DLD1 (cell line): Measurements from ENCODE around the gene NLK.
"Not testable (repeated sequence)": the region's sequence is repeated elsewhere in the genome, so short reads cannot be mapped to it uniquely, and the experiment has no call there.

Experiments used
- in situ Hi-C: cut with HindIII; loops from 2 replicates; pipeline ENCODE4 v1.10.0; 2017; ENCODE audit warnings: low sequenced_read_pairs

NLK gene

GRCh38 chr17:28227316-28228108 lies 185.0 kb downstream of the NLK start:
- in situ Hi-C loops, result no loop called here

GRCh38 chr17:28228109-28228840 lies 185.8 kb downstream of the NLK start:
- in situ Hi-C loops, result no loop called here

- in situ Hi-C loops, result no loop called here
Measured at GRCh38 chr17:28228986-28229729, 186.7 kb downstream of the NLK start.

- in situ Hi-C loops, result no loop called here
Measured at GRCh38 chr17:28230011-28230410, 187.5 kb downstream of the NLK start.

- in situ Hi-C loops, result not testable (repeated sequence)
Measured at GRCh38 chr17:28230607-28231006, 188.1 kb downstream of the NLK start.

GRCh38 chr17:28231624-28232023 lies 189.1 kb downstream of the NLK start:
- in situ Hi-C loops, result not testable (repeated sequence)

GRCh38 chr17:28232966-28233870 lies 190.7 kb downstream of the NLK start:
- in situ Hi-C loops, result not testable (repeated sequence)

GRCh38 chr17:28233872-28234856 lies 191.7 kb downstream of the NLK start:
- in situ Hi-C loops, result not testable (repeated sequence)

- in situ Hi-C loops, result not testable (repeated sequence)
Measured at GRCh38 chr17:28235066-28235700, 192.7 kb downstream of the NLK start.

GRCh38 chr17:28236033-28236653 lies 193.7 kb downstream of the NLK start:
- in situ Hi-C loops, result not testable (repeated sequence)

- in situ Hi-C loops, result not testable (repeated sequence)
Measured at GRCh38 chr17:28238547-28239270, 196.2 kb downstream of the NLK start.

GRCh38 chr17:28239271-28239624 lies 196.8 kb downstream of the NLK start:
- in situ Hi-C loops, result no loop called here

- in situ Hi-C loops, result no loop called here
Measured at GRCh38 chr17:28240688-28241340, 198.3 kb downstream of the NLK start.

GRCh38 chr17:28242791-28243190 lies 200.3 kb downstream of the NLK start:
- in situ Hi-C loops, result no loop called here

- in situ Hi-C loops, result not testable (repeated sequence)
Measured at GRCh38 chr17:28243268-28243667, 200.8 kb downstream of the NLK start.

- in situ Hi-C loops, result no loop called here
Measured at GRCh38 chr17:28244446-28244845, 202.0 kb downstream of the NLK start.
